ENCODE results near the gene SLC35A1. TPM values are rescaled to one million over a fixed set of nuclear protein-coding genes. Genes with fewer than 3 reads are reported as not detected.

Gene SLC35A1
- total RNA-seq, 1 donor from 2014 or later, result 15.0 TPM

GRCh38 chr6:87541041-87541440 lies 68.3 kb downstream of the SLC35A1 start:
- H3K4me3 ChIP-seq (ENCODE audit: insufficient read depth, low read depth, low read length), result no peak overlapping the region
- FAIRE-seq (no peak), DNase-seq (ENCODE audit: low read depth) (no peak)
- Mint-ChIP-seq H3K4me1 (ENCODE audit: low read depth, unreplicated experiment) (no peaks in the 10 kb centered on the region), H3K36me3 (ENCODE audit: low read depth, unreplicated experiment) (peaks cover 31% of the 10 kb centered on the region), H3K27ac (ENCODE audit: unreplicated experiment) (no peak overlapping the region), H3K4me3 (ENCODE audit: unreplicated experiment) (no peak overlapping the region), H3K9me3 (ENCODE audit: unreplicated experiment) (peaks cover 4% of the 10 kb centered on the region), H3K27me3 (ENCODE audit: low read depth, unreplicated experiment) (no peaks in the 10 kb centered on the region)
- peaks cover 4% of the 10 kb centered on the region for H3K9me3 ChIP-seq (ENCODE audit: insufficient read depth, low read depth, low read length)
- H3K4me1 ChIP-seq (ENCODE audit: insufficient read depth, low read length), result no peaks in the 10 kb centered on the region
- H2AFZ ChIP-seq (ENCODE audit: low read depth, low read length), result no peak overlapping the region
- no peaks in the 10 kb centered on the region for H3K79me2 ChIP-seq (ENCODE audit: insufficient read depth, low read length)
- H3K9ac ChIP-seq (ENCODE audit: low read length), result no peak overlapping the region
- H3K4me2 ChIP-seq (ENCODE audit: low read length), result no peak overlapping the region
- no peak for TF ChIP-seq EZH2 (IDR thresholded peaks at IDR 0.05; ENCODE audit: insufficient read depth, low read length)
- TF ChIP-seq, protein P1, sequence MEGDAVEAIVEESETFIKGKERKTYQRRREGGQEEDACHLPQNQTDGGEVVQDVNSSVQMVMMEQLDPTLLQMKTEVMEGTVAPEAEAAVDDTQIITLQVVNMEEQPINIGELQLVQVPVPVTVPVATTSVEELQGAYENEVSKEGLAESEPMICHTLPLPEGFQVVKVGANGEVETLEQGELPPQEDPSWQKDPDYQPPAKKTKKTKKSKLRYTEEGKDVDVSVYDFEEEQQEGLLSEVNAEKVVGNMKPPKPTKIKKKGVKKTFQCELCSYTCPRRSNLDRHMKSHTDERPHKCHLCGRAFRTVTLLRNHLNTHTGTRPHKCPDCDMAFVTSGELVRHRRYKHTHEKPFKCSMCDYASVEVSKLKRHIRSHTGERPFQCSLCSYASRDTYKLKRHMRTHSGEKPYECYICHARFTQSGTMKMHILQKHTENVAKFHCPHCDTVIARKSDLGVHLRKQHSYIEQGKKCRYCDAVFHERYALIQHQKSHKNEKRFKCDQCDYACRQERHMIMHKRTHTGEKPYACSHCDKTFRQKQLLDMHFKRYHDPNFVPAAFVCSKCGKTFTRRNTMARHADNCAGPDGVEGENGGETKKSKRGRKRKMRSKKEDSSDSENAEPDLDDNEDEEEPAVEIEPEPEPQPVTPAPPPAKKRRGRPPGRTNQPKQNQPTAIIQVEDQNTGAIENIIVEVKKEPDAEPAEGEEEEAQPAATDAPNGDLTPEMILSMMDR (IDR thresholded peaks at IDR 0.05; ENCODE audit: insufficient read depth, low read depth, low read length), result no peak
- no peak overlapping the region for H3K27ac ChIP-seq (ENCODE audit: low read depth, low read length)
- peaks cover 2% of the 10 kb centered on the region for H4K20me1 ChIP-seq (ENCODE audit: insufficient read depth, low read length)
- no peaks in the 10 kb centered on the region for H3K27me3 ChIP-seq (ENCODE audit: insufficient read depth, low read length)
- H3K36me3 ChIP-seq (ENCODE audit: insufficient read depth, low read length), result peaks cover 44% of the 10 kb centered on the region

GRCh38 chr6:87541744-87542143 lies 69.0 kb downstream of the SLC35A1 start:
- H3K4me1 Mint-ChIP-seq (ENCODE audit: low read depth, unreplicated experiment), result no peaks in the 10 kb centered on the region
- no peaks in the 10 kb centered on the region for H3K27me3 Mint-ChIP-seq (ENCODE audit: low read depth, unreplicated experiment)
- Histone ChIP-seq H3K36me3 (ENCODE audit: insufficient read depth, low read length) (peaks cover 44% of the 10 kb centered on the region), H3K79me2 (ENCODE audit: insufficient read depth, low read length) (no peaks in the 10 kb centered on the region), H3K9ac (ENCODE audit: low read length) (no peak overlapping the region), H3K27ac (ENCODE audit: low read depth, low read length) (no peak overlapping the region), H4K20me1 (ENCODE audit: insufficient read depth, low read length) (peaks cover 6% of the 10 kb centered on the region), H3K4me1 (ENCODE audit: insufficient read depth, low read length) (no peaks in the 10 kb centered on the region), H3K27me3 (ENCODE audit: insufficient read depth, low read length) (no peaks in the 10 kb centered on the region), H3K4me2 (ENCODE audit: low read length) (no peak overlapping the region), H3K9me3 (ENCODE audit: insufficient read depth, low read depth, low read length) (peaks cover 4% of the 10 kb centered on the region), H3K4me3 (ENCODE audit: insufficient read depth, low read depth, low read length) (no peak overlapping the region), H2AFZ (ENCODE audit: low read depth, low read length) (no peak overlapping the region)
- DNase-seq (ENCODE audit: low read depth) (no peak), FAIRE-seq (no peak)
- H3K36me3 Mint-ChIP-seq (ENCODE audit: low read depth, unreplicated experiment), result peaks cover 31% of the 10 kb centered on the region
- peaks cover 4% of the 10 kb centered on the region for H3K9me3 Mint-ChIP-seq (ENCODE audit: unreplicated experiment)
- no peak overlapping the region for H3K4me3 Mint-ChIP-seq (ENCODE audit: unreplicated experiment)
- TF ChIP-seq, protein P1 (IDR thresholded peaks at IDR 0.05; ENCODE audit: insufficient read depth, low read depth, low read length), result no peak
- no peak for TF ChIP-seq EZH2 (IDR thresholded peaks at IDR 0.05; ENCODE audit: insufficient read depth, low read length)
- no peak overlapping the region for H3K27ac Mint-ChIP-seq (ENCODE audit: unreplicated experiment)

DNA sequence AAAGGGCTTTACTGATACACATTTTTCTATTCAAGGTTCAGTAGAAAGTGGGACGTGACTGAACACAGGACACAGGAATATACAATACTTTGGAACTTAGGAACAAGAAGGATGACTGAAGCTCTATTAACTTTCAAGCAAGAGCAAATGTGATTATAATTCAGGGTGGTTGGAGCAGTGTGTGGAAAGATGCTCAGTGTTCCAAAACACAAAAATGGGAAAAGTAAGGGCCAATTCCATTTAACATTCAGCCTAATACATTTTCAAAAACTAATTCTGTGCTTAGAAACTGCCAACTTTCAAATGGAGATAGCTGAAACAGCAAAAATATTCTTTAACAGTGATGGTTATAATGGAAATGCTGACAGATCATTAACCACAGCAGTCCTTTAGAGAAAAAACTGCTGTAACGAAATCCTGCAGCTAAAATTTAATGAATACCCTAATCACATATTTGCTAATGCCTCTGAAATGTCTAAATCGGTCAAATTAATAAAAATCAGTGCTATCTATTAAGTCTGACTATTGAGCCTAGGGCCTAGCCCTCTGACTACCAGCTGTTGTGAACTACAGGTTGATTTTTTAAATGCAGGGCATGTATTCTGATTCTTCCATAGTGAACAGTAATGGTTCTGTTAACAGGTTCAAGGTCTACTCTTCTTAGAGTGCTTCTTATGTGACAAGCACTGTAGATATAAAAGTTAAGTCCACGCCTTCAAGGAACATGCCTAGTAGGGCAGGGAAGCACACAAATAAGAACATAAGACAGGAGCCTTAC lies 71.1 kb downstream of the SLC35A1 start:
- H3K36me3 ChIP-seq (ENCODE audit: insufficient read depth, low read length), result peaks cover 47% of the 10 kb centered on the region
- no peak overlapping the region for H3K4me2 ChIP-seq (ENCODE audit: low read length)
- FAIRE-seq, result peak; percentile 49
- no peak overlapping the region for H2AFZ ChIP-seq (ENCODE audit: low read depth, low read length)
- Mint-ChIP-seq H3K36me3 (ENCODE audit: low read depth, unreplicated experiment) (peaks cover 31% of the 10 kb centered on the region), H3K9me3 (ENCODE audit: unreplicated experiment) (peaks cover 4% of the 10 kb centered on the region), H3K4me1 (ENCODE audit: low read depth, unreplicated experiment) (no peaks in the 10 kb centered on the region), H3K4me3 (ENCODE audit: unreplicated experiment) (no peak overlapping the region), H3K27me3 (ENCODE audit: low read depth, unreplicated experiment) (no peaks in the 10 kb centered on the region), H3K27ac (ENCODE audit: unreplicated experiment) (no peak overlapping the region)
- H3K27me3 ChIP-seq (ENCODE audit: insufficient read depth, low read length), result no peaks in the 10 kb centered on the region
- H3K79me2 ChIP-seq (ENCODE audit: insufficient read depth, low read length), result no peaks in the 10 kb centered on the region
- H3K27ac ChIP-seq (ENCODE audit: low read depth, low read length), result no peak overlapping the region
- H4K20me1 ChIP-seq (ENCODE audit: insufficient read depth, low read length), result peaks cover 6% of the 10 kb centered on the region
- peaks cover 4% of the 10 kb centered on the region for H3K9me3 ChIP-seq (ENCODE audit: insufficient read depth, low read depth, low read length)
- DNase-seq (ENCODE audit: low read depth), result no peak
- no peak overlapping the region for H3K4me3 ChIP-seq (ENCODE audit: insufficient read depth, low read depth, low read length)
- no peaks in the 10 kb centered on the region for H3K4me1 ChIP-seq (ENCODE audit: insufficient read depth, low read length)
- H3K9ac ChIP-seq (ENCODE audit: low read length), result no peak overlapping the region
- no peak for TF ChIP-seq EZH2 (IDR thresholded peaks at IDR 0.05; ENCODE audit: insufficient read depth, low read length)
- TF ChIP-seq, protein P1 (IDR thresholded peaks at IDR 0.05; ENCODE audit: insufficient read depth, low read depth, low read length), result no peak

Data from astrocyte (in vitro differentiated cells and primary cell).